KMS-11 (cell line): ENCODE results near the gene CDK4.

Experiments
- H2AFZ ChIP-seq: fragments of 200-600 bp; sonication (generic); 2 replicates; pipeline ENCODE4 v1.6.1; 2016; ENCODE audit warnings: antibody characterized with exemption, mixed run types, low read depth
- H3K27ac ChIP-seq: fragments of 200-600 bp; sonication (generic); 2 replicates; pipeline ENCODE4 v1.6.1; 2016; ENCODE audit warnings: mild to moderate bottlenecking, mixed run types
- H3K27me3 ChIP-seq: fragments of 200-600 bp; sonication (generic); 2 replicates; pipeline ENCODE4 v1.6.1; 2017; ENCODE audit warnings: mild to moderate bottlenecking, low read depth, mixed run types, moderate library complexity; ENCODE audit not compliant: insufficient read depth
- H3K36me3 ChIP-seq: fragments of 200-600 bp; sonication (generic); 2 replicates; pipeline ENCODE4 v1.6.1; 2017; ENCODE audit warnings: mild to moderate bottlenecking, mixed run types; ENCODE audit not compliant: insufficient read depth
- H3K4me1 ChIP-seq: fragments of 200-600 bp; sonication (generic); 2 replicates; pipeline ENCODE4 v1.6.1; 2016; ENCODE audit warnings: mild to moderate bottlenecking, low read depth, mixed run types; ENCODE audit not compliant: poor library complexity, severe bottlenecking
- H3K4me2 ChIP-seq: fragments of 200-600 bp; sonication (generic); 2 replicates; pipeline ENCODE4 v1.7.0; 2016; ENCODE audit warnings: mild to moderate bottlenecking, mixed run types
- H3K4me3 ChIP-seq: fragments of 200-600 bp; sonication (generic); IDR thresholded peaks from 2 replicates; pipeline ENCODE4 v1.6.1; 2017; ENCODE audit warnings: low read depth, low read length, mixed read lengths; ENCODE audit not compliant: insufficient read depth
- H3K79me2 ChIP-seq: fragments of 200-600 bp; sonication (generic); 2 replicates; pipeline ENCODE4 v1.6.1; 2016; ENCODE audit warnings: low read depth, mixed run types; ENCODE audit not compliant: insufficient read depth
- H3K9ac ChIP-seq: fragments of 200-600 bp; sonication (generic); 2 replicates; pipeline ENCODE4 v1.6.1; 2016; ENCODE audit warnings: mild to moderate bottlenecking, mixed run types
- H4K20me1 ChIP-seq: fragments of 200-600 bp; sonication (generic); 2 replicates; pipeline ENCODE4 v1.6.1; 2016; ENCODE audit warnings: mild to moderate bottlenecking, mixed run types; ENCODE audit not compliant: insufficient read depth
- TF ChIP-seq, protein P1 (sequence below): fragments of 200-600 bp; sonication (generic); conservative IDR thresholded peaks from 2 replicates; pipeline ENCODE4 v1.6.1; 2017; ENCODE audit warnings: low read depth, mild to moderate bottlenecking, antibody characterized with exemption, low read length, moderate library complexity, mixed read lengths

Gene CDK4

DNA sequence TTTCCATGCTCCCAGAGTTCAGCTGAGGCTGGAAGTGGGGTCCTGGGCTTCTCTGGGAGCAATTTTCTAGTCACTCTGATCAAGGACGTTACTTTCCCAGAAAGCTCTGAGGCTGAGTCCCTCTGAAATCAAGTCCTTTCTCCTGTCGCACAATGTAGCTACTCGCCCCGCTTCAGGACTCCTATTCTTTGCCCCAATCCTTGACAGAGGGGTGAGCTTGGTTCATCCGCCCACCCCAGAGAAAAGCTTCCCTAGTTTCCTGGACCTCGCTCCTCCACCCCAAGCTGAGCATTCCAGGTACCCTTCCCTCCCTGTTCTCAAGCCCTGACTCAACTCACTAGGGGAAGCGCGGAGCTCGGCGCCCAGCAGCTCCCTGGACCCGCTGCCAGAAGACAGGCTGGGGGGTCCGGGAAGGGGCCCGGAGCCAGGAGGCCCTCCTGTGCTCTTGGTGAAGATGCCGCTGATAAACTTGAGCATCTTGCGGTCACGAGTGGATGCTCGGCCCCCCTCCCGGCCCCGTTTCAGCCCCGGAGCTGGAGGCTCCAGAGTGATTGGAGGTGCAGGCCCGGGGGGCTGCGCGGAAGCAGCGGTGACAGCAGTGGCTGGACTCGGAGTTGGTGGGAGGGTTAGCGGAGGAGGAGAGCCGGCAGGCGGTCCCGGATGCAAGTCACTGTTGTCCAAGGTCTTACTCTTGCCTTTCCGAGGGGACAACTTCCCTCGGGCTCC lies 15.2 kb downstream of the CDK4 start:
- Histone ChIP-seq H3K4me1 (peaks cover 9% of the 10 kb centered on the region), H3K36me3 (no peaks in the 10 kb centered on the region), H4K20me1 (no peaks in the 10 kb centered on the region), H3K27me3 (peaks cover 10% of the 10 kb centered on the region; the same call in 1 of the 2 replicates), H3K9ac (no peak overlapping the region), H3K27ac (no peak overlapping the region), H3K79me2 (no peaks in the 10 kb centered on the region), H3K4me2 (no peak overlapping the region), H2AFZ (no peak overlapping the region), H3K4me3 (no peak overlapping the region)
- TF ChIP-seq, protein P1, sequence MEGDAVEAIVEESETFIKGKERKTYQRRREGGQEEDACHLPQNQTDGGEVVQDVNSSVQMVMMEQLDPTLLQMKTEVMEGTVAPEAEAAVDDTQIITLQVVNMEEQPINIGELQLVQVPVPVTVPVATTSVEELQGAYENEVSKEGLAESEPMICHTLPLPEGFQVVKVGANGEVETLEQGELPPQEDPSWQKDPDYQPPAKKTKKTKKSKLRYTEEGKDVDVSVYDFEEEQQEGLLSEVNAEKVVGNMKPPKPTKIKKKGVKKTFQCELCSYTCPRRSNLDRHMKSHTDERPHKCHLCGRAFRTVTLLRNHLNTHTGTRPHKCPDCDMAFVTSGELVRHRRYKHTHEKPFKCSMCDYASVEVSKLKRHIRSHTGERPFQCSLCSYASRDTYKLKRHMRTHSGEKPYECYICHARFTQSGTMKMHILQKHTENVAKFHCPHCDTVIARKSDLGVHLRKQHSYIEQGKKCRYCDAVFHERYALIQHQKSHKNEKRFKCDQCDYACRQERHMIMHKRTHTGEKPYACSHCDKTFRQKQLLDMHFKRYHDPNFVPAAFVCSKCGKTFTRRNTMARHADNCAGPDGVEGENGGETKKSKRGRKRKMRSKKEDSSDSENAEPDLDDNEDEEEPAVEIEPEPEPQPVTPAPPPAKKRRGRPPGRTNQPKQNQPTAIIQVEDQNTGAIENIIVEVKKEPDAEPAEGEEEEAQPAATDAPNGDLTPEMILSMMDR, result no peak

DNA sequence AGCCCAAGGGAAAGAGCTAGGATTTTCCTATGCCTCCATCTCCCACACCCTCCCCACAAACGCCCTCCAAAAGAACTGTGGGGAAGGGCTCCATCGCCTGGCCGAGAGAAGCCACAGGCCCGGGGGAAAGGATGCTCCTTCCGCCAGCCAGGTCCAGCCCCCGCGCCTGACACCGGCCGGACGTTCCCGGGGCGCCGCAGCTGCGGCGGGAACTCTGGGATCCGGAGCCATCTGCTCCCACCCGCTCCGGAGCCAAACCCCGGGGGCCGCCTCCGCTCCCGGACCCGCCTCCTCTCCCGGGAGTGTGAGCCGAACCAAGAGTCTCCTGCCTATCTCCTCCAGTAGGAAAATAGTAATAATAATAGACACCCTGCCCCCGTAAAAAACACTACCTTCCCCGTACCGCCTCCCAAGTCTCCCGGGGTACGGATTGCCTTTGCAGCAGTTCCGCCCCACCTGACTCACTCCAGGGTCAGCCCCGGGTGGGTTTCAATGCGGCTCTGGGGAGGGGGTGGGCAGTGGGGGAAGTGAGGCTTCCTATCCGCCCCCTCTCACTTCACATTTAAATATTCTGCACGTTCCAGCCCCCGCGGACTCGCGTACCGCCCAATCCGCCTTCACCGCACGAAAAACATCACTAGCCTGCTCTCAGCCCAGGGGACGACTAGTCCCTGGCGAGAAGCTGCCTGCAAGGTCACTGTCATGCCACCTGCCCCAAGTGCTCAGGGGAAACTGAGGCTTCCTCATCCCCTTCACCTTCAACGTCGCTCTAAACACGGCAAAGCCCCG lies 16.0 kb downstream of the CDK4 start:
- Histone ChIP-seq H2AFZ (no peak overlapping the region), H3K27ac (no peak overlapping the region), H4K20me1 (no peaks in the 10 kb centered on the region), H3K4me1 (peaks cover 7% of the 10 kb centered on the region), H3K9ac (no peak overlapping the region), H3K4me2 (no peak overlapping the region), H3K27me3 (peaks cover 14% of the 10 kb centered on the region; the same call in 1 of the 2 replicates), H3K4me3 (no peak overlapping the region), H3K36me3 (no peaks in the 10 kb centered on the region), H3K79me2 (no peaks in the 10 kb centered on the region)
- TF ChIP-seq, protein P1, result no peak

DNA sequence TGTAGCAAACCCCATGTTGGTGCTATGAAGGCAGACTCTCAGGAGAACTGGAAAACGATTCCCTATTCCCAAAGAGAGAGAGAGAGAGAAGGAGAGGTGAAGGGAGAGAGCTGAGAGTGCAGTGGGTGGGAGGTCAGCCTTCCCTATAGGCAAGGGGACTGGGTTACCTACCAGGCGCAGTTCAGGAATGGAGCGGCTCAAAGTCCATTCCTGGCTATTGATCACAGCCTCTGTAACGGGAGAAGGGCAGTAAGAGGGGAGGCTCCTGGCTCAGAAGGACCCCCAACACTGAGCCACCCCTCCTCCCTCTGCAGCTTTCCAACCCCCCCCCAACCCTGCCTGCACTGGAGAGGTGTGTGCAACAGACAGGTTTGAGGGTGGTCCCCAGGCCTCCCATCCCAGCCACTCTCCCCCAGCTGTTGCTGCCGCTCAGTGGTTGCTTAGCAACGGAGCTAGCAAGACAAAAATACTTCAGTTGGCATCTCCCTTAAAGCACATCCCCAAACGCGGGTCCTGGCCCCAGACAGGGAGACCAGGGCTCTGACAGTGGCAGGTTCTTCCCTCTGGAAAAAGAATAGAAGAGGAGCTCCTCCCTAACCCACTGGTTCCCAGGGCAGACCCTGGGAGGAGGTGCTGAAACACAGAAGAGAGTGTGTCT lies 16.8 kb downstream of the CDK4 start:
- Histone ChIP-seq H3K27ac (no peak overlapping the region), H3K4me3 (no peak overlapping the region), H3K27me3 (peaks cover 22% of the 10 kb centered on the region; the same call in 1 of the 2 replicates), H4K20me1 (no peaks in the 10 kb centered on the region), H3K4me1 (no peaks in the 10 kb centered on the region), H3K36me3 (no peaks in the 10 kb centered on the region), H3K4me2 (no peak overlapping the region), H3K79me2 (no peaks in the 10 kb centered on the region), H3K9ac (no peak overlapping the region), H2AFZ (no peak overlapping the region)
- TF ChIP-seq, protein P1, result no peak

DNA sequence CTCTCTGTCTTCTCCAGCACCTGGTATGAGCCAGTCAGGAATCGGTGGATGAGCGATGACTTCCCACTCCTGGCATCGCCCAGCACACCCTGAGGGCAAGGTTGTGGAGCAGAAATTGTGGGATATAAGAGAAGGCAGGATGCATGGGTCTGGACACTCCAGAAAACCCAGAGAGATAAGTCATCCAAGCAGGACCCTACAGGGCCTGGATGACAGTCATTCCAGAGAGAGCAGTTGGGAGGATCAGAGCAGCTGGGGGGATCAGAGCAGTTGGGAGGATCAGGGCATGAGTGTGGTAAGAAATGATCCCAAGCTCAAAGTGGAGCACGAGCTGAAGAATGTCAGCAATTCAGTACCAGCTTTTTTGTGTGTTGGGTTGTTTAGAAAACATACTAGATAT lies 17.5 kb downstream of the CDK4 start:
- Histone ChIP-seq H3K9ac (no peak overlapping the region), H3K4me1 (no peaks in the 10 kb centered on the region), H2AFZ (no peak overlapping the region), H3K36me3 (no peaks in the 10 kb centered on the region), H3K4me2 (no peak overlapping the region), H3K79me2 (no peaks in the 10 kb centered on the region), H3K4me3 (no peak overlapping the region), H3K27me3 (peaks cover 26% of the 10 kb centered on the region; the same call in 1 of the 2 replicates), H4K20me1 (no peaks in the 10 kb centered on the region), H3K27ac (no peak overlapping the region)
- TF ChIP-seq, protein P1, result no peak
